ENCODE measurements around the gene PURB.
"Not testable (repeated sequence)": the region's sequence is repeated elsewhere in the genome, so short reads cannot be mapped to it uniquely, and the experiment has no call there.

Gene PURB

DNA sequence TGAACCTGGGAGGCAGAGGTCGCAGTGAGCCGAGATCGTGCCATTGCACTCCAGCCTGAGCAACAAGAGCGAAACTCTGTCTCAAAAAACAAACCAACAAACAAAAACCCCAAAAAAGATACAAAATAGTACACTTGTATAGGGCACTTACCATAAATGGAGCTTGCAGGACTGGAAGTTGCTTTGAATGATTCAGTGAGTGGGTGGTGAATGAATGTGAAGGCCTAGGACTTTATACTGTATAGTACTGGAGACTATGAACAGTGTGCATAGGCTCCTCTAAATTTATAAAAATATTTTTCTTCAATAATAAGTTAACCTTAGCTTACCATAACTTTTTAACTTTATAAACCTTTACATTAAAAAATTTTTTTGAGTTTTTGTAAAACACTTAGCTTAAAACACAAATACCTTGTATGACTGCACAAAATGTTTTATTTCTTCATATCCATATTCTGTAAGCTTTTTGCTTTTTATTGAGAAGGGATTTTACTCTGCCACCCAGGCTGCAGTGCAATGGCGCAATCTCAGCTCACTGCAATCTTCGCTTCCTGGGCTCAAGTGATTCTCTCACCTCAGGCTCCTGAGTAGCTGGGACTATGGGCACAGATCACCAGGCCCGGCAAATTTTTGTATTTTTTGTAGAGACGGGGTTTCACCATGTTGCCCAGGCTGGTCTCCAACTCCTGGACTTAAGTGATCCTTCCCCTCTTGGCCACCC lies 30.5 kb downstream of the PURB start:
- no peak overlapping the region for H3K4me3 Mint-ChIP-seq
- H3K36me3 Mint-ChIP-seq (ENCODE audit: low read depth) = no peaks in the 10 kb centered on the region
- H3K27ac Mint-ChIP-seq = no peak overlapping the region
- H3K27me3 Mint-ChIP-seq = no peaks in the 10 kb centered on the region
- H3K4me1 Mint-ChIP-seq (ENCODE audit: low read depth) = peaks cover 26% of the 10 kb centered on the region
- no peaks in the 10 kb centered on the region for H3K9me3 Mint-ChIP-seq
- intact Hi-C loops (cut with micrococcal nuclease) = no loop called here

DNA sequence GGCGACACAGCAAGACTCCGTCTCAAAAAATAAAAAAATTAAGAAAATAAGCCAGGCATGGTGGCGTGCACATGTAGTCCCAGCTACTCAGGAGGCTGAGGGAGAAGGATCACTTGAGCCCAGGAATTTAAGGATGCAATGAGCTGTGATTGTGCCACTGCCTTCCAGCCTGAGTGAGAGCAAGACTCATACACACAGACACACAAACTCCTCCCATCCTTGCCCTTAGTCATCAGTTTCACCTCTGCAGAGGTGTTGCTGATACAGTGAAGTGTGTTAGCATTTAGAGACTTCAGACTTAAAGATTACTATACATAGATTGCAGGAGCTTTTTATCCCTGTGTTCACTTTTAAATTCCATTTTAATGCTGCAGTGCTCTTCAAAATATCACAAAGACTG lies 31.9 kb downstream of the PURB start:
- Mint-ChIP-seq H3K9me3 (no peaks in the 10 kb centered on the region), H3K27ac (no peak overlapping the region), H3K36me3 (ENCODE audit: low read depth) (no peaks in the 10 kb centered on the region), H3K4me1 (ENCODE audit: low read depth) (peaks cover 28% of the 10 kb centered on the region), H3K27me3 (no peaks in the 10 kb centered on the region), H3K4me3 (no peak overlapping the region)
- intact Hi-C loops (cut with micrococcal nuclease) = no loop called here

DNA sequence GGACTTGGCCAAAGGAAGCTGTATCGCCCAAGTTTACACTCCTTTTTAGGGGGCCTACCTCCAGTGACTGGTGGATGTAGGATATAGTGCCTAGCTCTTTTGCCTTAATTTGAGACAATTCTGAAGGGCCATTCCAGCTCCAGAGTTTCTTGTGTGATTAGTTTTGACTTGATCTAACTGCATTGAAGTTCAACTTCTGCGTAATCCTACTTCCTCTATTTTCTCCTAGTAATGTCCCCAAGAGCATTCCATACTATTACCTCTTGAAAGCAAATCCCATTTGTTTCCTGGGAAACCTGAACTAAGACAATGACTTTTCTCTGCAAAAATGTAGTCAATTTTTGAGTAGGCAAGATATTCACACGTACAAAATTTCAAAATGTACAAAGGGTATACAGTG lies 32.7 kb downstream of the PURB start:
- no peaks in the 10 kb centered on the region for H3K36me3 Mint-ChIP-seq (ENCODE audit: low read depth)
- intact Hi-C loops (cut with micrococcal nuclease) = no loop called here
- H3K4me3 Mint-ChIP-seq = no peak overlapping the region
- H3K9me3 Mint-ChIP-seq = no peaks in the 10 kb centered on the region
- H3K4me1 Mint-ChIP-seq (ENCODE audit: low read depth) = peaks cover 28% of the 10 kb centered on the region
- H3K27me3 Mint-ChIP-seq = no peaks in the 10 kb centered on the region
- H3K27ac Mint-ChIP-seq = no peak overlapping the region

DNA sequence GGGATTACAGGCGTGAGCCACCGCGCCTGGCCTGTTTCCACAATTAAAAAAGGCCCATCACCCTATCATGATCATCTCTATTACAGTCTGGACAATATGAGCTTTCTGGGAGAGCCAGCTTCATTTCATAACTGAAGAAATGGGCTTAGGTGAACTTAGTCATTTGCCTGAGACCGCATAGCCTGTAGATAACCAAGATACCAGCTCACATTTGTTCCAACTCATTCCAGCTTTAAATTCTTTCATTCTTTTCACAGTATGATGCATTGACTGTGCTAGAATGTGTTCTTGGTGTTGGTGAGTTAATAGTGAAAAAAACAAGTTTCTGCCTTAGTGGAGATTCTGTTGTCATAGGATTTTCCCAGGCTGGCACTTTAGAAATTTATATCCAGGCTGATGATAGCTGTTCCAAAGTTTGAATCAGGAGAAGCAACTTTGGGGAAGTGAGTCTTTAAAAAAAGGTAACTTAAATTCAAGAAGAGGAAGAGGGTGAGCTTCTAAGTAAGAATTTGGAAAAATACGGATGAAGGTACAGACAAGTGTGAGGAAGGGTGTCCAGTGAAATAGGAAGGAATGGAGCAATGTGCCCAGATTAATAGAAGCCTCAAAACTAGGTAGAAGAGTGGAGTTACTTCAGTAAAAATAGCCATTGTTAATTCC lies 35.3 kb downstream of the PURB start:
- Mint-ChIP-seq H3K27ac (peak overlapping the region; percentile 37), H3K4me1 (ENCODE audit: low read depth) (peaks cover 34% of the 10 kb centered on the region), H3K9me3 (no peaks in the 10 kb centered on the region), H3K4me3 (no peak overlapping the region), H3K27me3 (no peaks in the 10 kb centered on the region), H3K36me3 (ENCODE audit: low read depth) (no peaks in the 10 kb centered on the region)
- intact Hi-C loops (cut with micrococcal nuclease) = loop anchor here (5.0 to 10.0 kb wide), 2 partner anchors 105 to 358 kb away; partner anchors contain the start of genes NUDCD3 and ZMIZ2

DNA sequence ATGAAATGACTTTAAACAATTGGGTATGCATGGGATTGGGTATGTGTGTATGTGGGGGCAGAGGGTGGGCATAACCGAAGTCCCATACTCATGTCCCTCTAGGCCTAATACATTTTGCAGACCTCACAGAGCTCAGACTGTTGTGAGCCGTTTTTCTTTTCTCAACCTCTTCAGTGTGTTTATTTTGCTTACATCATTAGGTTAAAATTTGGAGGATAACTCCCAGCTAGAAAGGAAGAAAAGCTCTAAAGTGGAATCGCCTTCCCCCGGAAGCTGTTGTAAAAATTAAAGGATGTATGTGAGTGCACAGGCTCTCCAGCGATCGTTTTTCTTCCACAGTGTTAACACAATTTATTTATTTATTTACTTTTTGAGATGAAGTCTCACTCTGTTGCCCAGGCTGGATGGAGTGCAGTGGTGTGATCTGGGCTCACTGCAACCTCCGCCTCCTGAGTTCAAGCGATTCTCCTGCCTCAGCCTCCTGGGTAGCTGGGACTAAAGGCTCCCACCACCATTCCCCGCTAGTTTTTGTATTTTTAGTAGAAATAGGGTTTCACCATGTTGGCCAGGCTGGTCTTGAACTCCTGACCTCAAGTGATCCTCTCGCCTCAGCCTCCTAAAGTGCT lies 36.0 kb downstream of the PURB start:
- H3K36me3 Mint-ChIP-seq (ENCODE audit: low read depth) = no peaks in the 10 kb centered on the region
- no peaks in the 10 kb centered on the region for H3K9me3 Mint-ChIP-seq
- no peaks in the 10 kb centered on the region for H3K27me3 Mint-ChIP-seq
- H3K27ac Mint-ChIP-seq = peak overlapping the region; percentile 37
- peaks cover 40% of the 10 kb centered on the region for H3K4me1 Mint-ChIP-seq (ENCODE audit: low read depth)
- intact Hi-C loops (cut with micrococcal nuclease) = loop anchor here (5.0 to 10.0 kb wide), 2 partner anchors 105 to 357 kb away; partner anchors contain the start of genes NUDCD3 and ZMIZ2
- H3K4me3 Mint-ChIP-seq = no peak overlapping the region

DNA sequence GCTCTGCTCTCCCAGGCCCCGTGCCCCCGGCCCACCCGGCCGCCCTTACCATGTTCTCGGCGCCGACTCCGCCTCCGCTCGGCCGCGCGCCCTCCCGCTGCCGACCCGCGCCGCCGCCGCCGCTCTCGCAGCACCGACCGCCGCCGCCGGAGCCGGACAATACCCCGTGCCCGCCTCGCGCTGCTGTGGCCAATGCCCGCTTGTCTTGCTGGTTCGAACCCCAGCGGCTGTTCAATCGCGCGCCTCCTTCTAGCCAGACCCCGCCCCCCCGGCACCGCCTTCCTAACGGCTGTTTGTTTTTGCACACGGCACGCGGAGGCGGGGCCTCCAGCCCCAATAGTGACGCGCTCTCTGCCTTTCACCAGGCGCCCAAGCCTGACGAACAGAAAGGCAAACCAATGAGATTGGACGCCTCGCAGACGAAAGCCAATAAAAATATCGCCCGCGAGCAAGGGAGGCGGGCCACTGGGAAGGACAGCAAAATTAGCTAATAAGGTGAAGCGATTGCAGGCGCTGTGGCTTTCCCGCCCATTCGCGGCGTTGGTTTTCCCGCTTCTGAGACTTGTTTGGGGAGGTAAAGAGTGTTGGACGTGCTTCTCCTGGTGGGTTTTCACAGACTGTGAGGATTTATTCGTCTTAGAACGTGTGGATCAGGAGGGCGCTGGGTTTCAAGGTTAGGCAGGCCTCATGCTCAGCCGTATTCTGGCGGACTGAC lies 37.3 kb downstream of the PURB start, which contains the start of gene H2AZ2:
TSS of gene H2AZ2 (minus strand) at position 168 of the 715 bp plus-strand sequence. CDS start at position 52, 116 bp downstream.
- peak within 1 kb of the TSS; percentile 93 for H3K27ac Mint-ChIP-seq
- H3K4me3 Mint-ChIP-seq = peak within 1 kb of the TSS; percentile 85
- H3K9me3 Mint-ChIP-seq = no peaks in the 10 kb centered on the region
- H3K27me3 Mint-ChIP-seq = no peaks in the 10 kb centered on the region
- intact Hi-C loops (cut with micrococcal nuclease) = loop anchor here (1.0 to 10.0 kb wide), 5 partner anchors 37 to 356 kb away; partner anchors contain the start of genes NUDCD3, PPIA, PURB and TMED4
- no peaks in the 10 kb centered on the region for H3K36me3 Mint-ChIP-seq (ENCODE audit: low read depth)
- peaks cover 45% of the 10 kb centered on the region for H3K4me1 Mint-ChIP-seq (ENCODE audit: low read depth)

DNA sequence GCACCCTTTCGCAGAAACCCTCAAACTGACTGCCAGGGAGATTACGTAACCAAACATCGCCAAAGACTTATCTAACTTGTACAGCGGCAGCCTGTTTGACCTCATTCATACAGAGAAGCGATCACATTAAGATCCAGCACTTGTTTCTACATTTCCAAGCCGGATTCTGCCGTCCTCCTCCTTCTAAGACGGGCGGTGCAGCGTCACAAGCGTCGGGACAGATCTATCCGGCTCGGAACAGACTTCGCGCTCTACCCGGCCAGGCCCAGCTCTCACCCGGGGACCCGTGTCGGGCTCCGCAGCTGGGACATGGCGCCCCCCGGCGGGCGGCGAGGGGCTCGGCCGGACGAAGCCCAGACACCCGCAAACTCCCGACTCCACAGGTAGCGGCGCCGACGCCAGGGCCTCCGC lies 37.8 kb downstream of the PURB start:
- no peaks in the 10 kb centered on the region for H3K9me3 Mint-ChIP-seq
- H3K4me3 Mint-ChIP-seq = peak overlapping the region; percentile 85
- intact Hi-C loops (cut with micrococcal nuclease) = loop anchor here (1.0 to 10.0 kb wide), 4 partner anchors 51 to 355 kb away; partner anchors contain the start of genes NUDCD3, PPIA, TMED4 and ZMIZ2
- peak overlapping the region; percentile 93 for H3K27ac Mint-ChIP-seq
- no peaks in the 10 kb centered on the region for H3K27me3 Mint-ChIP-seq
- H3K4me1 Mint-ChIP-seq (ENCODE audit: low read depth) = peaks cover 46% of the 10 kb centered on the region
- H3K36me3 Mint-ChIP-seq (ENCODE audit: low read depth) = peaks cover 5% of the 10 kb centered on the region

DNA sequence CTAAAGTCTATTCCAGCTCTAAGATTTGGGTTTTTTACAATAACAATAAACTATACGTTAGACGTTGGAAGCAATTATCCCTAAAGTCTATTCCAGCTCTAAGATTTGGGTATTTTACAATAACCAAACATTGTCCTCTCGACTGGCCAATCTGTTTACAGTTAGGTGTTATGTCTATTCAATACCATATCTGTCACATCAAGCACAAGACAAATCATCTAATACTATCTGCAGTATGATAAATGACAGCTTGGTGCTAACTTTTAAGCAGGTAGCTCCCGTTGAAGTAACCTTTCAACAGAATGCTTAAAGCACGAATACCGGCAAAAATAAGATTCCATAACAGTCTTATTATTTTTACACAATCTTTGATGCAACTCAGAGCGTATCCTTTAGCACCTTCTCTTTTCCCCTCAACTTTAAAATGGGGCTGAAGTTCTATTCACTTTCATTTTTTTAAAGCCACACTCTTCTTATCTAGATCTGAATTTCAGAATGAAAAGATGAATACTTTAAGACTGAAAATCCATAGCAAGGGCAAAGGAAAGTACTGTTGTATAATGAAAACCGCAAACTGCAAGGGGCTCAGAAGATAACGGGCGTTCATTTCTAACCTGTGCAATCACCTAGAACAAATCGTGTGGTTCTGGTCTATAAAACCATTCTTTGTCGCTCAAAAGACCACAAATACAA lies 38.4 kb downstream of the PURB start:
- Mint-ChIP-seq H3K27ac (peak overlapping the region; percentile 93), H3K27me3 (no peaks in the 10 kb centered on the region), H3K4me3 (peak overlapping the region; percentile 85), H3K4me1 (ENCODE audit: low read depth) (peaks cover 46% of the 10 kb centered on the region), H3K36me3 (ENCODE audit: low read depth) (peaks cover 7% of the 10 kb centered on the region), H3K9me3 (no peaks in the 10 kb centered on the region)
- intact Hi-C loops (cut with micrococcal nuclease) = loop anchor here (1.0 to 10.0 kb wide), 4 partner anchors 51 to 355 kb away; partner anchors contain the start of genes NUDCD3, PPIA, TMED4 and ZMIZ2

DNA sequence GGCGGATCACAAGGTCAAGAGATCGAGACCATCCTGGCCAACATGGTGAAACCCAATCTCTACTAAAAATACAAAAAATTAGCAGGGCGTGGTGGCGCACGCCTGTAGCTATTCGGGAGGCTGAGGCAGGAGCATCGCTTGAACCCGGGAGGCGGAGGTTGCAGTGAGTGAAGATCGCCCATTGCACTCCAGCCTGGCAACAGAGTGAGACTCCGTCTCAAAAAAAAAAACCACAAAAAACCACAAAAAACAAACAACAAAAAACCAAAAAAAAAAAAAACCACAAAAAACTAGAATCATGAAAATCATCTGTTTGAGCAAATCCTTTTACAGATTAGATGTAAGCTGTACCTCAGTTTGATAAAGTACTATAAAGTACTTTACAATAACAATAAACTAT lies 38.9 kb downstream of the PURB start:
- intact Hi-C loops (cut with micrococcal nuclease) = loop anchor here (2.0 to 10.0 kb wide), 3 partner anchors 102 to 354 kb away; partner anchors contain the start of genes NUDCD3, TMED4 and ZMIZ2
- H3K36me3 Mint-ChIP-seq (ENCODE audit: low read depth) = peaks cover 12% of the 10 kb centered on the region
- peaks cover 52% of the 10 kb centered on the region for H3K4me1 Mint-ChIP-seq (ENCODE audit: low read depth)

DNA sequence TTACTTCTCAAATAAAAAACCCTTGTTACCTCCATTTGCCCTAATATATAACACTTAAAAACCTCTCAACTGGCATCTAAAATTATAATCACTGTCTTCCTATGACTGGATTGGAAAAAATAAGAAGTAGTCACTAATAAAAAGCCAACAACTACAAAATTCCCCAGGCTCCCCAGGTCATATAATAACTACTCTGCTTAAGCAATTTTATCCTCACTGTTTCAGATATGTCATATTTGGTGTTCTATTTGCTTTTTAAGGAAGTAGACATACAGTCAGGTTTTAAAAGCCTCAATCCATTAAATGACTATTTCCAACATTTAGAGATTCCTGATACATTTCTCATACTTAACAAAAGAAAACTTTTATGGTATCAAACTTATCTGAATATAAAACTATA lies 39.9 kb downstream of the PURB start:
- H3K4me1 Mint-ChIP-seq (ENCODE audit: low read depth) = peaks cover 56% of the 10 kb centered on the region
- peak overlapping the region; percentile 93 for H3K27ac Mint-ChIP-seq
- no peaks in the 10 kb centered on the region for H3K27me3 Mint-ChIP-seq
- H3K4me3 Mint-ChIP-seq = peak overlapping the region; percentile 37
- intact Hi-C loops (cut with micrococcal nuclease) = loop anchor here (5.0 to 10.0 kb wide), 2 partner anchors 101 to 353 kb away; partner anchors contain the start of genes NUDCD3 and ZMIZ2
- H3K9me3 Mint-ChIP-seq = no peaks in the 10 kb centered on the region
- peaks cover 19% of the 10 kb centered on the region for H3K36me3 Mint-ChIP-seq (ENCODE audit: low read depth)

More for the DNA sequence above, 38.9 kb downstream of the PURB start:
- Mint-ChIP-seq H3K27ac (peak overlapping the region; percentile 93), H3K4me3 (peak overlapping the region; percentile 69)
- not testable (repeated sequence) for H3K27me3 Mint-ChIP-seq, H3K9me3 Mint-ChIP-seq

DNA sequence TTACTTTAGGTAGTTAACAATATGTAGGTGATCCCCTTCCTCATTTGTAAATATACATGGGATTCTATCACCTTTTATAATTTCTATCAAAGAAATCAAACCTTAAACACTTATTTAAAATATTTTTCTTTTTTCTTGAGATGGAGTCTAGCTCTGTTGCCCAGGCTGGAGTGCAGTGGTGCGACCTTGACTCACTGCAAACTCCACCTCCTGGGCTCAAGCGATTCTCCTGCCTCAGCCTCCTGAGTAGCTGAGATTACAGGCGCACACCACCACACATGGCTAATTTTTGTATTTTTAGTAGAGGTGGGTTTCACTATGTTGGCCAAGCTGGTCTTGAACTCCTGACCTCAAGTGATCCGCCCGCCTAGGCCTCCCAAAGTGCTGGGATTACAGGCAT lies 41.9 kb downstream of the PURB start:
- not testable (repeated sequence) for H3K9me3 Mint-ChIP-seq, H3K4me3 Mint-ChIP-seq, H3K27ac Mint-ChIP-seq, H3K27me3 Mint-ChIP-seq
- intact Hi-C loops (cut with micrococcal nuclease) = loop anchor here (10.0 kb wide), 1 partner anchor 99 kb away; the partner anchor contains the start of gene ZMIZ2
- peaks cover 48% of the 10 kb centered on the region for H3K4me1 Mint-ChIP-seq (ENCODE audit: low read depth)
- H3K36me3 Mint-ChIP-seq (ENCODE audit: low read depth) = peaks cover 33% of the 10 kb centered on the region

DNA sequence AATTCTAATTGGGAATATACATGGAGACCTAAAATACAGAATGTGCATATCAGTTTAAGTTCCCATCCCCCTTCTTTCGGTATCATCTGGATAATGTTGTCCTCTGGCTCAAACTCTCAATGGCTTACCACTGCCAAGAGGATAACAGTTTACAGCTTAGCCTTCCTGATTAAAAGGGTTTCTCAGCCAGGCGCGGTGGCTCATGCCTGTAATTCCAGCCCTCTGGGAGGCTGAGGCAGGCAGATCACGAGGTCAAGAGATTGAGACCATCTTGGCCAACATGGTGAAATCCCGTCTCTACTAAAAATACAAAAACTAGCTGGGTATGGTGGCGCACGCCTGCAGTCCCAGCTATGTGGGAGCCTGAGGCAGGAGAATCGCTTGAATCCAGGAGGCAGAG lies 42.7 kb downstream of the PURB start:
- Mint-ChIP-seq H3K4me1 (ENCODE audit: low read depth) (peaks cover 48% of the 10 kb centered on the region), H3K36me3 (ENCODE audit: low read depth) (peaks cover 40% of the 10 kb centered on the region), H3K27ac (peak overlapping the region; percentile 82)
- not testable (repeated sequence) for H3K9me3 Mint-ChIP-seq, H3K4me3 Mint-ChIP-seq, H3K27me3 Mint-ChIP-seq
- intact Hi-C loops (cut with micrococcal nuclease) = loop anchor here (10.0 kb wide), 1 partner anchor 98 kb away; the partner anchor contains the start of gene ZMIZ2

DNA sequence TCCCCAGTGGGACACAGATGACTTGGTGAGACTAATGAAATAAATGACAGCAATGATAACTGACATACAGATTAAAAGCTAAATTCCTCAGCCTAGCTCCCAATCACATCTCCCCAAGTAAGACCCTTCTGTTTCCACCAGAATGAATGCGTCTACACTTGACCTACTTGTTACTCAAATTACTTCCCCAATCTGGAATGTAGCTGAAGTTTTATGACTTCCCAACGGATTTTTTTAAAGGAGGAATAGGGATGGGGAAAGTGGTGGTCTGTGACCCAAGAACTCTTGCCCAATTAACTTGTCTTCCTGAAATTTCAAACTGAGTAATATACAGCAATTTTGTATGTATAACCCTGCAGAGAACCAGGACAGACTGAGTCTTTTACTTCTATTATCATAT lies 46.6 kb downstream of the PURB start:
- no peaks in the 10 kb centered on the region for H3K9me3 Mint-ChIP-seq
- no peak overlapping the region for H3K4me3 Mint-ChIP-seq
- H3K4me1 Mint-ChIP-seq (ENCODE audit: low read depth) = peaks cover 25% of the 10 kb centered on the region
- no peak overlapping the region for H3K27ac Mint-ChIP-seq
- H3K27me3 Mint-ChIP-seq = no peaks in the 10 kb centered on the region
- intact Hi-C loops (cut with micrococcal nuclease) = no loop called here
- H3K36me3 Mint-ChIP-seq (ENCODE audit: low read depth) = peaks cover 74% of the 10 kb centered on the region
